Cardiac muscle cell (in vitro differentiated cells and primary cell): ENCODE data around the gene TJP1. TPM values are rescaled to one million over a fixed set of nuclear protein-coding genes. Genes with fewer than 3 reads are reported as not detected.

Source experiments
- DNase-seq, 2 donors: peaks; one replicate each; pipeline versions ENCODE4 v3.0.0 to v3.0.0-alpha.2; 2010 to 2017; ENCODE audit warnings: low read depth in 1 of 2, low spot score in 1 of 2
- H3K27ac ChIP-seq: fragments of 200-600 bp; sonication (generic); 2 replicates; pipeline ENCODE4 v1.5.1; 2016
- H3K27me3 ChIP-seq: fragments of 200-600 bp; sonication (generic); 2 replicates; pipeline ENCODE4 v1.6.0; 2016; ENCODE audit warnings: control low read depth
- H3K36me3 ChIP-seq: fragments of 200-600 bp; sonication (generic); 2 replicates; pipeline ENCODE4 v1.5.1; 2016; ENCODE audit warnings: control low read depth
- H3K4me1 ChIP-seq: fragments of 200-600 bp; sonication (generic); 2 replicates; pipeline ENCODE4 v1.8.1; 2017; ENCODE audit warnings: low read depth, mild to moderate bottlenecking, mixed run types
- H3K4me3 ChIP-seq: fragments of 200-600 bp; sonication (generic); 2 replicates; pipeline ENCODE4 v1.5.1; 2016; ENCODE audit warnings: mild to moderate bottlenecking
- H3K9me3 ChIP-seq: fragments of 200-600 bp; sonication (generic); 2 replicates; pipeline ENCODE4 v1.5.1; 2017; ENCODE audit warnings: low read depth, mild to moderate bottlenecking, control low read depth
- CTCF ChIP-seq: IDR thresholded peaks from 2 replicates; pipeline ENCODE4 v1.5.1; 2012; ENCODE audit warnings: low read depth, mild to moderate bottlenecking, low read length
- polyA plus RNA-seq: library from polyadenylated mRNA; unstranded; fragments of >200 nt; fragmentation: Nextera tagmentation; extraction: Ambion mirVana; gene quantifications from 2 replicates; pipeline ENCODE4 v1.2.1, GENCODE V29; 2016
- total RNA-seq: library from RNA; depleted of rRNA; stranded (reverse); fragments of >200 nt; gene quantifications from 2 replicates; pipeline ENCODE4 v1.2.3, GENCODE V29; 2016

The TJP1 gene
- total and polyA plus RNA-seq, 2 experiments from 2014 or later, result 66.6 to 93.9 TPM

- Histone ChIP-seq H3K9me3 (no peaks in the 10 kb centered on the region), H3K4me3 (no peak overlapping the region), H3K4me1 (peaks cover 36% of the 10 kb centered on the region), H3K27me3 (no peaks in the 10 kb centered on the region), H3K27ac (peak overlapping the region; percentile 87), H3K36me3 (no peaks in the 10 kb centered on the region)
- TF ChIP-seq CTCF, result no peak
- no peak for DNase-seq
Measured at GRCh38 chr15:29864501-29864900, 42.2 kb upstream of the TJP1 start.

GRCh38 chr15:29863438-29863837, 41.2 kb upstream of the TJP1 start:
- H3K9me3 ChIP-seq, result no peaks in the 10 kb centered on the region
- DNase-seq, result no peak
- no peak overlapping the region for H3K27ac ChIP-seq
- no peaks in the 10 kb centered on the region for H3K27me3 ChIP-seq
- no peak for TF ChIP-seq CTCF
- H3K4me3 ChIP-seq, result no peak overlapping the region
- H3K4me1 ChIP-seq, result peaks cover 36% of the 10 kb centered on the region
- H3K36me3 ChIP-seq, result no peaks in the 10 kb centered on the region

GRCh38 chr15:29862271-29862670, 40.0 kb upstream of the TJP1 start:
- Histone ChIP-seq H3K27ac (no peak overlapping the region), H3K36me3 (no peaks in the 10 kb centered on the region), H3K9me3 (no peaks in the 10 kb centered on the region), H3K4me3 (no peak overlapping the region), H3K27me3 (no peaks in the 10 kb centered on the region), H3K4me1 (peaks cover 36% of the 10 kb centered on the region)
- no peak for DNase-seq
- no peak for TF ChIP-seq CTCF

- Histone ChIP-seq H3K27me3 (no peaks in the 10 kb centered on the region), H3K4me1 (peaks cover 23% of the 10 kb centered on the region), H3K27ac (peak overlapping the region; percentile 22), H3K36me3 (no peaks in the 10 kb centered on the region), H3K4me3 (no peak overlapping the region), H3K9me3 (no peaks in the 10 kb centered on the region)
- no peak for DNase-seq
- TF ChIP-seq CTCF, result no peak
Measured at GRCh38 chr15:29860872-29861271, 38.6 kb upstream of the TJP1 start.

GRCh38 chr15:29859973-29860715, 37.9 kb upstream of the TJP1 start:
- no peaks in the 10 kb centered on the region for H3K36me3 ChIP-seq
- peak in 1 of 2 donors; percentile 49 for DNase-seq
- peak overlapping the region; percentile 3 for H3K27ac ChIP-seq
- TF ChIP-seq CTCF, result no peak
- H3K9me3 ChIP-seq, result no peaks in the 10 kb centered on the region
- H3K4me3 ChIP-seq, result no peak overlapping the region
- H3K27me3 ChIP-seq, result no peaks in the 10 kb centered on the region
- H3K4me1 ChIP-seq, result peaks cover 17% of the 10 kb centered on the region
